HG03196 (cell line): ENCODE data around the gene UGT8.
A peak's percentile ranks its signal among the peaks of the same experiment; 100 is the strongest.
"Not testable (repeated sequence)": the region's sequence is repeated elsewhere in the genome, so short reads cannot be mapped to it uniquely, and the experiment has no call there.

Experiments
- ATAC-seq: cut with Tn5 transposase; IDR thresholded peaks from one replicate; pipeline ENCODE4 v1.9.1; 2021; ENCODE audit not compliant: unreplicated experiment

The UGT8 gene

DNA sequence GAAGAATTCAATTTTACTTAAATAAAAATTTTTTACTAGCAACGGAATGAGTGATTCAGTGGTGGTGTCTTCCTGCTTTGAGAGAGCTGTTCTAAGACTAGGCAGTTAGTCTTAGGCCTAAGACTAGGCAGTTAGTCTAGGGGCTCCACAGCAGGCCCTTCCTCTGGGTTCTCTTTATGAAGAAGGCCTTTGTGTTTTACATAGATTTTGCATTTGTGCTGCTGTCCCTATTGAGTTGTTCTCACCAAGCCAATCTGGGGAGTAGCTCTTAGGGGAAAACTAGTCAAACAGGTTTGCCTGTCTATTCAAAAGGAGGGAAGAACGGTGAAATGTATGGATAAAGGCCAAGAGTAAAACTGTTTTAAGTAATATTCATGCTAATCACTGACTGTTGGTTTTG is 7.6 kb downstream of the UGT8 start:
- ATAC-seq, result no peak

DNA sequence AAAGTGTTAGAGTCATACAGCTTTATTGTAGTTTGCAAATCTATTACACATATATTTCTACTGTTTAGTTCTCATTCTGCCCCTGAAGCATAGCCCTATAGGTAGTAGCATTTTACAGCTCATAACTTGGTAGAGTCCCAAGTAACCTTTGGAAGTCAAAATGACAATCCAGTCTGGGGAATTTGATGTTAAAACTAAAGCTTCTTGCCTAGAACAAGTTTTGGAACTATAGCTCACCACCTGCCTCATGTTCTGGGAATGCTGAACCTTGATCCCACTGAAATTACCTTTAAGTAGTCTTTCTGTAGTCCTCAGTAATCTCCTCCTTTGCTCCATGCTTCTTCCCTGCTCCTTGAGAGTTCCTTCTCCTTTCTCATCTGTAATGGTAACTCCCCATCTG is 8.4 kb downstream of the UGT8 start:
- ATAC-seq, result no peak

DNA sequence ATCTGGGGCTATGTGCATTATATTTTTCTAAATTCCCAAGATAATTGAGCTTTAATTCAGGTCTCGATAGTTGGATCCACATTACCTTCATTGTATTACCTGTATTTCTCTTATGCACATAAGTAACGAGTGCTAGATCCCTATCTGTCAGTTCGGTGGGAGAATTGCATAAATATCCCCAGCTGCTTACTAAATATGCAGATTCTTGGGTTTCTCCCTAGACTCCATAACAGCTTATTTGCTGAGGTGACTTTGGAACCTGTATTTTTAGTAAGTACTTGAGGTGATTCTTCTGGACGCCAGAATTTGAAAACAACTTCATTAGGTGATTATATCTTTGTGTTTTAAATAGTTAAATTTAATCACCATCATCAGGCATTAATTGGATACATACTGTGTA is 15.0 kb downstream of the UGT8 start:
- ATAC-seq, result no peak

DNA sequence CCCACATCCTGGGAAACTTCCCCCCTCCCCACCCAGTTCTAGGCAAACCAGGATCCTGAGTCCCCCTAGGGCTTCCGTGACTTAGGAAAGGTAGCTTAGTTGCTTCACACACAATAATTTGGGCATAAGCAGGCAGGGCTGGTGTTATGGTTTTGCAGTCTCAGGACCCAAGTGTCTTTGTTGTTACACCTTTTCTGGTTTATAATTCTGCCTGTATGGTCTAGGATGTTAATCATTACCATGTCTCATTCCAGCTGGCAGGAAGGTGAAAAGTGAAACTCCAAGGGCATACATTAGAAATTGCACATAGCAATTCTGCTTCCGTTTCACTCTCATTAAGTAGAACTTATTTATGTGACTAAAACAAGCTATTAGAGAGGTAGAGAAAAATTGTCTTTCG is 16.8 kb downstream of the UGT8 start:
- peak; percentile 73 for ATAC-seq

DNA sequence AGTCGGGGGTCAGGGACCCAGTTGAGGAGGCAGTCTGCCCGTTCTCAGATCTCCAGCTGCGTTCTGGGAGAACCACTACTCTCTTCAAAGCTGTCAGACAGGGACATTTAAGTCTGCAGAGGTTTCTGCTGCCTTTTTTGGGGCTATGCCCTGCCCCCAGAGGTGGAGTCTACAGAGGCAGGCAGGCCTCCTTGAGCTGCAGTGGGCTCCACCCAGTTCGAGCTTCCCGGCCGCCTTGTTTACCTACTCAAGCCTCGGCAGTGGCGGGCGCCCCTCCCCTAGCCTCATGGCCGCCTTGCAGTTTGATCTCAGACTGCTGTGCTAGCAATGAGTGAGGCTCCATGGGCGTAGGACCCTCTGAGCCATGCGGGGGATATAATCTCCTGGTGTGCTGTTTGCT is 17.4 kb downstream of the UGT8 start:
- ATAC-seq, result not testable (repeated sequence)

DNA sequence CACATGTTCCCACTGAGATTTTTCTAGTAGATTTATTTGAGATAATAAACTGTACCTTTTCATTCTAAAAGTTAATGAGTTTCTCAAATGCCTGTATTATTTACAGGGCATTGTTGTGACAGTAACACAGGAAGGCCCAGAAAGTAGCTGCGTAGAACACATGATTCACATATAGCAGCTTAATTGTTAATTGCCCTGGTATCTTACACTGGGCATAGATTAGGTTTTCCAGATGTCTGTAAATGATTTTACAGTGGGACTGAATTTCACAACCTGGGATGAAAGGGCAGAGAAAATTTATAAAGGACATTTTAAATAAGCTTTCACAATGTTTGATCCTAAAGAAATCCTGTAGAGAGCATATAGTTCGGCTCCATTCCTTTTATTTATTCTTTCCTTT is 27.6 kb downstream of the UGT8 start:
- no peak for ATAC-seq

DNA sequence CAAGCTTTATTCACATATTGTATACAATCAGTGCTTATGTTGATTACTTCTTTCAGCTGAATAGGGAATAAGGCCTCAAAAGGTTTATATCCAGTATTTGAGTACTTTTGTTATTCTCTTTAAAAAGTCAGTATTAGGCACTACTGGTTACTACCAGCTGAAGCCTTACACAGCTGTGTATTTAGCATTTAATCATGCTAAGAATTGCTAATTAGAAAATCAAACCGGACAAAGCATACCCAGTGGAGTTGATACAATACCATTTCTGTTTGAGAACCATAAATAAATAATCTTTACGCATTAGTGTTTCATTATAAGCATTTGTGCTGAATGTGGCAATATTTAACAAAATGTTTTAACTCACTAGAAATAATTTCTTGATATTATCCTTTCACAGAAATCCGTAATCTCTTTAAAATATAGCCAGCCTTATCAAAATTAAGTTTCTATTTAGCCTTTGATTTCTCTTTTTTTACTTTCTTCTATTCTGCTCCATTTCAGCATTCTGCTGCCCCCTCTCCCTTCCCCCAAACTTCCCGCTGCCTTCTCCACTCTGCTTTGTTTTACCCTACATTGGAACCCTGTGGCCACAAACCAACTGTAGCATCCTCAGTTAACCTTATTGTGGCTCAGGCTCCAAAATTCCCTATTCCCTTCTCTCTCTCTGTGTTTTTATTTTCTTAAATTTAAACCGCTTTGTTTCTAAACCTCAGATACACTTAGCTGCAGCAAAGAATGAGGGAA is 37.8 kb downstream of the UGT8 start:
- ATAC-seq, result no peak

DNA sequence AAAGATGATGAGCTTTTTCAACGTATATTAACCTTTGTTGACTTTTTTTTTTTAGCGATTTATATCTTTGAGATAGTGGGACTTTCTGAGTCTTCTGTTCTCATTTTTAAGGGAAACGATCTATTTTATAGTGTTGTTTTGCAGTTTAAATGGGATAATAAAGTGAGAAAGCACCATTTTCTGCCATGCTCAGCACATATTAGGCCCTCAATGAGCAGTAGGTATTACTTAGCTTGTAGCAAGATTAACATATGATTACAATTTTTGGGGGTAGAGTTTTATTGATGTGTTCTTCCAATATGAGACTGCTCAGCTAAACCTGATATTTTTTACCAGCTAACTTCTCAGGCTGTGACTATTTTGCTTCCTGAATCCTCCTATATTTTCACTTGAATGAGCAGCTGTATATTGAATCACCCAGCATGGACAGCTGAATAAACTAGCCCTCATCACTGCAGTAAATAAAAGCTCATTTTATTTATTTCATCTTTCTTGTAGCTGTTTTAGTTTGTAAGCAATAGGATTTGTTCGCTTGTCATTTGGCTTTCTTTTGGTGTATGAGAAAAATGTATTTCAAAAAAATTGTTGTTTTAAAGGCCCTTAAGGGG is 43.7 kb downstream of the UGT8 start:
- no peak for ATAC-seq

DNA sequence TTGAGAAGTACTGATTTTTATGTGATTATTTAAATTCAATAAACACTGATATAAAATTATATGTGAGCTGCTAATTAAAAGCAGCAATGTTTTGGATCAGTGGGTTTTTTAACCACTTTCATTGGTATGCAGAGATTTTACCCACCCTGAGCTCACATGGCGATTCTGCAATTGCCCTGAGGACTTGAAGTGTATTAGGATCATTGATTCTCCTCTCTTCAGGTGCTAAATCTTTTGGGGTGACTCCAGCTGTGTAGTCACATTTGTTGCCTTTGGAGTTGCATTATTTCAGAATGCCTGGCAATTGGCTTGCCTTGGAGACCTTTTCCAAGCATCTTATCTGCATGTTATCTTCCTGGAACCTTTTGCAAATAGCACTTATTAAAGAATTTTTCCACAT is 51.3 kb downstream of the UGT8 start:
- no peak for ATAC-seq

DNA sequence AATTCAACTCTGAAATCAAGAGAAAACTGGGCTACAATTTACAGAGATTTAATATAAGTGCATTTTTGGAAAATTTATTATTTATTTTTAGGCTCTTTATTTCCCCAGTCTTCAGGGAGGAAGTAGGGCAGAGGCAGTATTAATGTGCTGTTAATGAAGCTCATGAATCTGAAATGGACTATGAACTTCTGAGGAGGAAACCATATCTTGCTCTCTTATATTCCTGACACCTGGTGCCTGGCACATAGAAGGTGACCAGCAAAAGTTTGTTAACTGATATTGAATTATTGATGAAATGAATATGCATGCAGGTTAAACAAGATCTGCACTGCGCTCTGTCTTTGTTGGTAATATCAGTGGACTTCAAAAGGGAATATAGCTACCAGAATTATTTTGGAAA is 55.1 kb downstream of the UGT8 start:
- no peak for ATAC-seq

DNA sequence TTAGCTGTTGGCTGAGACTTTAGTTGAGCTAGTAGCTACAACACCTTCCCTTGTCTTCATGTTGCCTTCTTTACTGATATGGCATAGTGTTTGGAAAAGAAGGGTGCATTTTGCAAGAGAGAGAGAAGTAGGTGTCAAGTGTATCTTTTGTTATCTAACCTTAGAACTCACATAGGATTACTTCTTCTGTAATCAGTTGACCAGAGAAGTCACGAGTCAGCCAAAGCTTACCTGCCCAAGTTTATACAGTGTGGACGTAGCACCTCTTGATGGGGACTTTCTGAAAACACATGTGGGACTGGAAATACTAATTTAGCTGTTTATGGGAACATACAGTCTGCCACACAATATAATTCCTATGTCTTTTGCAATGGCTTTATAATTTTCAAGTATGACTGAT is 56.0 kb downstream of the UGT8 start:
- no peak for ATAC-seq

DNA sequence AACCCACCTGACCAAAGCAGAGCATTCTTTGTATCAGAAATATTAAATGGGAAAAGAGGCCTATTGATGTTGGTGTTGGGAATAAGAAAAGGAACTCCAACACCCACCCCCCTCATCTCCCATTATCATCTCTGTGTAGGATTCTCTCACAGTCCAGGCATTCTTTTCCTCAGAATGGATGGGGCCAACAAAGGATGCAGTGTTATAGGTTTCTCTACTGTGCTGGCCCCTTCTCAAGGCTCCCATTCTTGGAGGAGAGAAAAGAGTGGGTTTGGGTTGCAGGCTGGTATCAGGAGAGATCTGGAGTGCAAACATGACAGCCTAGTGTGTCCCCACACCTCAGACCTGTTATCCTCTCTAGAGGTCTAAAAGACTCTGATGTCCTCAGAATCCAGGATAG is 59.6 kb downstream of the UGT8 start:
- ATAC-seq, result no peak

DNA sequence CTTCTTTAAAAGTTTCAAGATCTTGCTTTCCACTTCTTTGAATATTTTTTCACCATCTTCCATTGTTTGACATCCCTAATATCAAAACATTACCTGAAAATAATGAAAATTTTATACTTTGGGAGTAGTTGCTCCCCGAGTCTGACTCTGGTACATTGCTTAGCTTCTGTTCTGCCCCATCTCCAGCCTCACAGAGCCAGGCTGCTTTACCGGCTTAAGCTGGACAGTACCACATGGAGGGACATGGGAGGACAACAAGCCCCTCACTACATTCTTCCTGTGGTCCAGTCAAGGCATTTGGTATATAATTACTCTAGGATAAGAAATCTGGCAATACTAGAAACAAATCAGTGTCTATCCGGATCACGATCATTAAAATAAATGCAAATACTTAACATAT is 60.2 kb downstream of the UGT8 start:
- no peak for ATAC-seq

DNA sequence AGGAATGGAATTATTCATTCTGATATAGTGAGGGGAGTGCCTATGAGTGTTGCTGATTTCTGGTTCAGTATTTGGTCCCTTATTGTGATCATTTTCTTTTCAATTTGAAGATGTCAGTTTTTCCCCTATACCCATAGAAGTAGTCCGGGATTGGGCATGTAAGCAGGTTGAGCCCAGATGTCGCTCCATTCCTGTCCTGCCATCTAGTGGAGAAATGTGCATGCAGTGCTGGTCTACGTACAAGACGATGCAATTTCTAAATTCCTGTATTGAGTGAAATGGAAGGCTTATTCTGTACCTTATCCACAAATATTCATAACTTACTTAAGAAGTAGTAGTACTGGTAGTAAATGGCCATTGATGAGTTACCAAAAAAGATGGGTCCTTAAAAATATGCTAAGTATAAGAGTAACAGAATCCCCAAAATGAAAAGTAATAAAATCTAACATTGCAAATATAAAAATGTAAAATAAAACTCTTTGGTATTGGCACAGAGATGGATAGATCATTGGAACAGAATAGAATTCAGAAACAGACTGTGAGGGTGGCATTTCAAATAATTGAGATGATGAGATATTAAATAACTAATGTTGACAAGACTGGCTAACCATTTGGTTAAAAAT is 60.9 kb downstream of the UGT8 start:
- ATAC-seq, result peak; percentile 92

DNA sequence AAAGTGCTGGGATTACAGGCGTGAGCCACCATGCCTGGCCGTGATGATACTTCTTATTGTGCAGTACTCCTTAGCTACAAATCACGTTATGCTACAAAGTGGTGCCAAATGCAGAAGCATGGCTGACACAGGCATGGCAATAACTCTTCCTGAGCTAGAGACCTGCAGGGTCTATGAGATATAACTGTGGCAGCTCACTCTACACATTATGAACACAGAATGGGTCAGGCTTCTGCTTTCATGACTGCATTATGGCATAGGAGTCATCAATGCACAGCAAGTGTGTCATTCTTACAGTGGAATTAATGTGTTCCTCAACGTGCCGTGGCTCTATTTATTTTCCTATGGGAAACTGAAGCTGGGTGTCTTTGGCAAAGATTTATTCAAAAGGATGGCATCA is 64.5 kb downstream of the UGT8 start:
- ATAC-seq, result no peak

DNA sequence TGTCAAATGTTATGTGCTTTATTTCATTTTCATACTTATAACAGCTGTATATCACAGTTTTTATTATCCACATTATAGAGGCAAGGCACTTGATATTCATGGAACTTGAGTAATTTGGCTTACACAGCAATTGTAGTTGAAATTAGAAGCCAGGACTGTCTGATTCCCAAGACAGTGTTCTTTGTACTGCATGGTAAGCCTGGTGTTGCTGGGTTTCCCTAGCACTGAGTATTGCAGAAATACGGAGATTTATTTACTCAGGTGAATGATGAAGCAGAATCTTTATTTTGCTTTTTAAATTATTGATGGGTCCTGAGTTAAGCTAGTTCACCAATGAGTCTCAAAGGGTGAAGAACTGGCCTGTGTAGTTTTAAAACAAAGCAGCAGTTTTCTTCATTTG is 70.0 kb downstream of the UGT8 start:
- ATAC-seq, result no peak

DNA sequence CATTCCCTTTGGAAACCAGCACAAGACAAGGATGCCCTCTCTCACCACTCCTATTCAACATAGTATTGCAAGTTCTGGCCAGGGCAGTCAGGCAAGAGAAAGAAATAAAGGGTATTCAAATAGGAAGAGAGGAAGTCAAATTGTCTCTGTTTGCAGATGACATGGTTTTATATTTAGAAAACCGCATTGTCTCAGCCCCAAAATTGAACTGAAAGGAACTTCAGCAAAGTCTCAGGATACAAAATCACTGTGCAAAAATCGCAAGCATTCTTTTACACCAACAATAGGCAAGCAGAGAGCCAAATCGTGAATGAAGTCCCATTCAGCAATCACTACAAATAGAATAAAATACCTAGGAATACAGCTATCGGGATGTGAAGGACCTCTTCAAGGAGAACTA is 72.1 kb downstream of the UGT8 start:
- not testable (repeated sequence) for ATAC-seq

DNA sequence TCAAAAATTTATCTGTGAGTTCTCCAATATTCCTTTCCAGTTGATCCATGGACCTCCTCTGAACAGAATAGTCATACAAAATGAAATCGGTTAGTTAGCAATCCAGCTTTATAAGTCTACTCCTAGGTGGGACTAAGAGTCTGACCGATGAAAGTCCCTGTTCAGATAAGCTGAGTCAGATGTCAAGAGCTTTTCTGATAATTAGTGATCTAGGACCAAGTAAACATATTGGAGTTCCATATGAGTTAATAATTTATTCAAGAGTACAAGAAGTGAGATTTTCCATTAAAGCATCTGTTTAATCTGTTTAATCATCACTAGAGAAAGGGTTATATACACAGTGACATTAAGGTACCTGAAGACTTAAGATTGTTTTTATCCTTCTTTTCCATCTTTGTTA is 74.7 kb downstream of the UGT8 start:
- ATAC-seq, result no peak

DNA sequence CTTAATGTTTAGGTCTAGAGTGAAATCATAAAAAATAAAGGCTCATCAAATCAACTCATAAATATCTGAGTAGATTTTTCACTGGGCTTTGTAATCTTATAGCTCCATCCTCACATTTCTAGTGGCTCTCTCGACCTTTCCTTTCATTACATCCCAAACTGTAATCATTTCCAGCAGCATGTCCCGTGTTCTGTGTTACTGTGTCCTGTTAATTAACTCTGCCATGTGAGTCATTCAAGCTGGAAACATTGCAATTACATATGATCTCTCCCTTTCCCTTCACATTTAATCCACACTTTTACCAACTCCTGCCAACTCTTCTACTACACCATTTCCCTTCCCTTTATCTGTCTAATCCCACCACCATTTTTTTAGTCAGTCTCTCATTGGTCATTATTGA is 75.5 kb downstream of the UGT8 start:
- ATAC-seq, result no peak

DNA sequence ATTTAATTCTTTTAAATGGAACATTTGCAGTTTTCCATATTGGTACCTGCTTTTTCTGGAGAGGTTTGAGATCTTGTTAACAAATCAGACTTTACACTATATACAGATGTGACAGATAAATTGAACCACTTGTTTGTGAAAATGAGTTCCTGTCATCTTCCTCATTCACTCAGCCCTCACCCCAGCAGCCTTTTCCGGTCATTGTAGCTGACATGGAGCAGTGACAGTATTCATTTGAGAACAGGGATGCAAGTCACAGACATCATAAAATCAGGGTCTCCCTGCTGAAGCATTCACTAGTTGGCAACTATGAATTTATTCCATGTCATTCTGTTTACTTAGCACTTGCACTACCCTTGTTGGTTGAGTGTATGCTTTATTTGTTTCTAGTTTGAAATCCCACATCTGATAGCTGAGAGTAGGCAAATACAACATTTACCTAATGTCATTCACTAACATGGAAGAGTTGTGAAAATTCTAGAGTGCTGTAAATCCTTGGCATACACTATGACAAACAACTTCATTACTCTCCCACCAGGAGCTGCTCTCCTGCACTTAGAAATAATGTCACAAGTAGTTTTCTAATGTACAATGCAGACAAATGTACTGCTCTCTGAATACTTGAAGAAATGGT is 78.9 kb downstream of the UGT8 start:
- ATAC-seq, result no peak

DNA sequence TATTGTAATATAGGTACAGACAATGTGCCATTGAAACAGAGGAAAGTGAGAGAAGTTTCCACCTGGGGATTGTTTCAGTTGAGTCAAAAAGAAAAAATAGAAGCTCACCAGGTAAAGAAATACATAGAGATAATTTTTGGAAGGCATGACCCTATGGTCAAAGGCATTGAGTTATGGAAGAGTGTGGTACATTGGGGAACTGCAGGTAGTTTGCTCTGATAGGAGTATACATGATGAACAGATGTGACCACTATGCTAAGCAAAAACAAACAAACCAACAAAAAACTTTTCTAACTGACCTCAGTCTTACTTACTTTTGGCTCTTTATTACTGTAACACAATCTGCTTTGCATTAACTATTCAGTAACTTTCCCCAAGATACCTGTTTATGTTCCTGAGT is 85.9 kb downstream of the UGT8 start:
- no peak for ATAC-seq

DNA sequence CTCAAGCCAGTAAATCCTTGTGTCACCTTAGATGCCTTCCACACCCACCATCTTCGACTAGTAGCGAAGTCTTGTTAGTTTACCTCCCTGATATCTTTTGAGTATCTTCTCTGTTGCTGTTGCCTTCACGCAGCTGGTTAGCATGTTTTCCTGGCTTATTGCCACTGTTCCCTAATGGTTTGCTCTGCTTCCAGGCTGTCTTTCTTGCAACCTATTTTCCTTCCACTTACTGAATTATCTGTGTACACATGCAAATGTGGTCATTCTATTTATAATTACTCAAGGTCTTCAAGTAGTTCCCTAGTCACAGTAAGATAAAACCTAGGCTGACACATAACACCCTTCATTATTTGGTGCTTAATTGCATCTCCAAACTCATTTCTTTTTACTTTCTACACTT is 89.5 kb downstream of the UGT8 start:
- no peak for ATAC-seq
